GM12872 (cell line): ENCODE results near the gene SATB2.

Source experiments
- CTCF ChIP-seq: IDR thresholded peaks from 3 replicates; pipeline ENCODE4 v1.5.1; 2011; ENCODE audit warnings: low read depth, mild to moderate bottlenecking, low read length, moderate library complexity; ENCODE audit not compliant: insufficient read depth

Gene SATB2

GRCh38 chr2:199455210-199455544, 2.6 kb downstream of the SATB2 start:
- no peak for TF ChIP-seq CTCF

GRCh38 chr2:199452991-199453379, 4.8 kb downstream of the SATB2 start:
- TF ChIP-seq CTCF = no peak

GRCh38 chr2:199452260-199452990, 5.3 kb downstream of the SATB2 start:
- no peak for TF ChIP-seq CTCF

- no peak for TF ChIP-seq CTCF
Observed at GRCh38 chr2:199449956-199450355, 7.8 kb downstream of the SATB2 start.

- no peak for TF ChIP-seq CTCF
Observed at GRCh38 chr2:199449455-199449854, 8.3 kb downstream of the SATB2 start.

- no peak for TF ChIP-seq CTCF
Observed at GRCh38 chr2:199446996-199447576, 10.7 kb downstream of the SATB2 start.

- no peak for TF ChIP-seq CTCF
Observed at GRCh38 chr2:199444749-199445148, 13.0 kb downstream of the SATB2 start.
